Embryonic facial prominence (tissue), 1 donor: ENCODE data around the gene USP34.
"Not testable (repeated sequence)": the region's sequence is repeated elsewhere in the genome, so short reads cannot be mapped to it uniquely, and the experiment has no call there.

ENCODE experiments used
- DNase-seq: peaks from one replicate; pipeline ENCODE4 v3.0.0-alpha.2; 2016; ENCODE audit errors: extremely low spot score

USP34 gene

GRCh38 chr2:61463769-61464475 is 7.0 kb downstream of the USP34 start:
- no peak for DNase-seq

GRCh38 chr2:61461404-61461803 is 9.5 kb downstream of the USP34 start:
- DNase-seq: no peak

- DNase-seq: no peak
Observed at GRCh38 chr2:61460163-61460562, 10.7 kb downstream of the USP34 start.

- no peak for DNase-seq
Observed at GRCh38 chr2:61456746-61457420, 14.0 kb downstream of the USP34 start.

GRCh38 chr2:61456070-61456745 is 14.7 kb downstream of the USP34 start:
- DNase-seq: no peak

GRCh38 chr2:61454972-61455371 is 15.9 kb downstream of the USP34 start:
- DNase-seq: not testable (repeated sequence)

- DNase-seq: no peak
Observed at GRCh38 chr2:61454383-61454782, 16.5 kb downstream of the USP34 start.

- DNase-seq: no peak
Observed at GRCh38 chr2:61452392-61452791, 18.5 kb downstream of the USP34 start.

- DNase-seq: no peak
Observed at GRCh38 chr2:61451178-61451577, 19.7 kb downstream of the USP34 start.

- DNase-seq: no peak
Observed at GRCh38 chr2:61450144-61450543, 20.7 kb downstream of the USP34 start.

GRCh38 chr2:61448229-61448628 is 22.7 kb downstream of the USP34 start:
- no peak for DNase-seq

- DNase-seq: not testable (repeated sequence)
Observed at GRCh38 chr2:61446971-61447370, 23.9 kb downstream of the USP34 start.

GRCh38 chr2:61443342-61444041 is 27.4 kb downstream of the USP34 start:
- no peak for DNase-seq

- no peak for DNase-seq
Observed at GRCh38 chr2:61439241-61440002, 31.5 kb downstream of the USP34 start.

- no peak for DNase-seq
Observed at GRCh38 chr2:61438670-61439069, 32.2 kb downstream of the USP34 start.

GRCh38 chr2:61437170-61437569 is 33.7 kb downstream of the USP34 start:
- DNase-seq: no peak

GRCh38 chr2:61436092-61436491 is 34.8 kb downstream of the USP34 start:
- DNase-seq: no peak

- DNase-seq: no peak
Observed at GRCh38 chr2:61435291-61435690, 35.6 kb downstream of the USP34 start.

- DNase-seq: no peak
Observed at GRCh38 chr2:61434314-61434713, 36.6 kb downstream of the USP34 start.

- DNase-seq: no peak
Observed at GRCh38 chr2:61433606-61434005, 37.3 kb downstream of the USP34 start.

GRCh38 chr2:61432990-61433389 is 37.9 kb downstream of the USP34 start:
- DNase-seq: no peak

GRCh38 chr2:61431345-61431744 is 39.5 kb downstream of the USP34 start:
- DNase-seq: no peak
